ENCODE measurements around the gene PCYT1B.

DNA sequence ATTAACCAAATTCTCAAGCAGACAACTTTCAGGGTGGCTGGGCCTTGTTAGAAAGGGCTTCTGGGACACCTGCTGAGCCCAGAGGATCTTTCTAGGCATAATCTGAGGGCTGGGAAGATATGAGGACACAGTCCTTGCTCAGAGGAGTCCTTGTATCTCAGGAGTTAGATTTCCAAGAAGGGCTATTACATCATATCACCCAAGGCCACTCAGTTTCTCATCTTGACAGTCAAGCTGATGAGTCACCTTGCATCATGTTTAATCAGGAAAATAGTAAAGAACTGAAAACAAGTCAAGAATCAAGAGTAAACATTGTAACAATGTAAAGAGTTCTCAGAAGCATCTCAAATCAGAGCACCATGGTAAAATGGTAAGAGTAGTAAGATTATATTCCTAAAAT, 4.0 kb downstream of the PCYT1B start:
- TF ChIP-seq ELF4 (IDR thresholded peaks at IDR 0.05) = no peak
- no peak for TF ChIP-seq BHLHE40 (IDR thresholded peaks at IDR 0.05; ENCODE audit: borderline replicate concordance)
- no peak for TF ChIP-seq SP1 (IDR thresholded peaks at IDR 0.05)
- TF ChIP-seq FOXM1 (IDR thresholded peaks at IDR 0.05; ENCODE audit: borderline replicate concordance) = no peak
- TF ChIP-seq L3MBTL2 (conservative IDR thresholded peaks at IDR 0.05) = no peak
- TF ChIP-seq ARNT (IDR thresholded peaks at IDR 0.05) = no peak
- no peak for TF ChIP-seq NFRKB (IDR thresholded peaks at IDR 0.05)
- TF ChIP-seq ZNF384 (IDR thresholded peaks at IDR 0.05) = no peak
- no peak for TF ChIP-seq CTBP1 (IDR thresholded peaks at IDR 0.05; ENCODE audit: borderline replicate concordance)
- no peak for TF ChIP-seq SUZ12 (IDR thresholded peaks at IDR 0.05)
- TF ChIP-seq, protein P1, sequence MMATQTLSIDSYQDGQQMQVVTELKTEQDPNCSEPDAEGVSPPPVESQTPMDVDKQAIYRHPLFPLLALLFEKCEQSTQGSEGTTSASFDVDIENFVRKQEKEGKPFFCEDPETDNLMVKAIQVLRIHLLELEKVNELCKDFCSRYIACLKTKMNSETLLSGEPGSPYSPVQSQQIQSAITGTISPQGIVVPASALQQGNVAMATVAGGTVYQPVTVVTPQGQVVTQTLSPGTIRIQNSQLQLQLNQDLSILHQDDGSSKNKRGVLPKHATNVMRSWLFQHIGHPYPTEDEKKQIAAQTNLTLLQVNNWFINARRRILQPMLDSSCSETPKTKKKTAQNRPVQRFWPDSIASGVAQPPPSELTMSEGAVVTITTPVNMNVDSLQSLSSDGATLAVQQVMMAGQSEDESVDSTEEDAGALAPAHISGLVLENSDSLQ (IDR thresholded peaks at IDR 0.05) = no peak
- TF ChIP-seq TARDBP (IDR thresholded peaks at IDR 0.05) = no peak
- no peak for TF ChIP-seq FOXA1 (IDR thresholded peaks at IDR 0.05)
- TF ChIP-seq FOXK2 (IDR thresholded peaks at IDR 0.05) = no peak

Measured in HEK293T (cell line).